Ovary (tissue), 3 donors: ENCODE measurements around the gene ASCC3.

Experiments
- EP300 ChIP-seq: sonication (generic); formaldehyde crosslinking; IDR thresholded peaks from one replicate; pipeline ENCODE4 v1.6.1; 2017; ENCODE audit warnings: antibody characterized with exemption
- POLR2A ChIP-seq: fragments of 450-650 bp; IDR thresholded peaks from one replicate; pipeline ENCODE4 v1.6.1; 2017; ENCODE audit warnings: antibody characterized with exemption, mild to moderate bottlenecking, moderate library complexity
- TF ChIP-seq, protein P1 (sequence below), 3 donors: fragments of 450-650 bp in 2 of 3; fragments of 200-600 bp in 1 of 3; IDR thresholded peaks; one replicate each; pipeline versions ENCODE4 v1.5.1 to v1.8.0; 2016 to 2022; ENCODE audit warnings: antibody characterized with exemption in 3 of 3, mild to moderate bottlenecking in 1 of 3
- donor health status: DM: no; HTN: no; CAD: no.

DNA sequence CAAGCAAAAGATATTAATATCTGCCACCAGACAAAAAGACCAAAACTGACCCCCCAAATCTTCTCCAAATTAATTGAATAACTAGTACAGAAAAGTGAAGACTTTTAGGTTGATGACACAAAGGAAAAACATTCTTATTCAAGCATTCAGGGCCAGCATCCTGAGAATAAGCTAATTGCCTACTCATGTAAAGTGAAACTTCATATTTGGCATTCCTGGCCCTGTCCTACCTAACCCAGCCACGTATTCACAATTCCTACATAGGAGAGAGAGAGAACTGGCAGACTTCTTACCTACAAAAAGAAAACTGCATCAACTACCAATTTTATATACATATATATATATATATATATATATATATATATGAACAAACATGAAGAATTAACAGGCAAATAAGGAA lies 4.9 kb upstream of the ASCC3 start:
- no peak for TF ChIP-seq POLR2A
- TF ChIP-seq, protein P1, sequence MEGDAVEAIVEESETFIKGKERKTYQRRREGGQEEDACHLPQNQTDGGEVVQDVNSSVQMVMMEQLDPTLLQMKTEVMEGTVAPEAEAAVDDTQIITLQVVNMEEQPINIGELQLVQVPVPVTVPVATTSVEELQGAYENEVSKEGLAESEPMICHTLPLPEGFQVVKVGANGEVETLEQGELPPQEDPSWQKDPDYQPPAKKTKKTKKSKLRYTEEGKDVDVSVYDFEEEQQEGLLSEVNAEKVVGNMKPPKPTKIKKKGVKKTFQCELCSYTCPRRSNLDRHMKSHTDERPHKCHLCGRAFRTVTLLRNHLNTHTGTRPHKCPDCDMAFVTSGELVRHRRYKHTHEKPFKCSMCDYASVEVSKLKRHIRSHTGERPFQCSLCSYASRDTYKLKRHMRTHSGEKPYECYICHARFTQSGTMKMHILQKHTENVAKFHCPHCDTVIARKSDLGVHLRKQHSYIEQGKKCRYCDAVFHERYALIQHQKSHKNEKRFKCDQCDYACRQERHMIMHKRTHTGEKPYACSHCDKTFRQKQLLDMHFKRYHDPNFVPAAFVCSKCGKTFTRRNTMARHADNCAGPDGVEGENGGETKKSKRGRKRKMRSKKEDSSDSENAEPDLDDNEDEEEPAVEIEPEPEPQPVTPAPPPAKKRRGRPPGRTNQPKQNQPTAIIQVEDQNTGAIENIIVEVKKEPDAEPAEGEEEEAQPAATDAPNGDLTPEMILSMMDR (IDR thresholded peaks at IDR 0.05): no peak
- no peak for TF ChIP-seq EP300
